GM19395 (cell line): Measurements from ENCODE around the gene PCP2.

ENCODE experiments used
- ATAC-seq: cut with Tn5 transposase; IDR thresholded peaks from one replicate; pipeline ENCODE4 v1.9.1; 2021; ENCODE audit warnings: mild to moderate bottlenecking, moderate library complexity; ENCODE audit not compliant: unreplicated experiment

The PCP2 gene

DNA sequence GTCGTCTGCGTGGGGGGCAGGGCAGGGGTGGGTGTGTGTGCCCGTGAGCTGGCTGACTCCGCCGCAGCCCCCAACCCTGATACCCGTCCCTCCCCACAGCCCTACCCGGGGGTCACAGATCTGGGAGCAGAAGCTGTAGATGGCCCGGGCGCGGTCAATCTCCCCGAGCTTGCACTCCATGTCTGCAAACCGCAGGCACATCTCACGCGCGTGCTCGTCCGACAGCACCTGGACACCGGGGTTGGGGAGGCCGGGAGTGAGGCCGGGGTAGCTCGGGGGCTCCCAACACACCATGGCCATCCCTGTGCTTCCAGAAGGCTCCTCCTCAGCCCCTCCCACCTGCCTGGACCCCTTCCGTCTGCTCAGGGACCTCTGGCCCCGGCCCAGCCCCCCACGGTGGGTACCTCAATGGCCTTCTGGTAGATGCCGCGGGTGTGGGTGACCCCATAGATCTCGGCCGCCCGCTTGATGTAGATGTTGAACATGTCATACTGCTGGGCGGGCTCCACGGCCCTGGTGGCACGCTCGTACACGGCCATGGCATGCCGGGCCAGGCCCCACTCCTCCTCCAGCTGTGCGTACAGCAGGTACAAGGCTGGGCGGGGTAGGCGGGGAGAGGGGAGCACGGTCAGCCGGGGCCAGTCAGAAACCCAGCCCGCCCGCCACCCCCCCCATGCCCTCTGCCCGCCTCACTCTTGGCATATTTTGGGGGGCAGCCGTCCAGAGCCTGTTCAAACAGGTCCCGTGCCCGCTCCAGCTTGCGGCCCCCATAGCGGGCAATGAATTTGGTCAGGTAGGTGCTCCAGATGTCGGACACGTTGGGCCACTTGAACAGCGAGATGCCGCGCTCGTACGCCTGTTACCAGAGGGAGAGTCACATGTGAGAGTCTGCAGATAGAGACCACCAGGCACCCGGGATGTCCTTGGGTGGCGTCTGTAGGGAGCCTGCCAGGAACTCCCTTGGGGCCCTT, 12.8 kb downstream of the PCP2 start:
- ATAC-seq, result no peak

DNA sequence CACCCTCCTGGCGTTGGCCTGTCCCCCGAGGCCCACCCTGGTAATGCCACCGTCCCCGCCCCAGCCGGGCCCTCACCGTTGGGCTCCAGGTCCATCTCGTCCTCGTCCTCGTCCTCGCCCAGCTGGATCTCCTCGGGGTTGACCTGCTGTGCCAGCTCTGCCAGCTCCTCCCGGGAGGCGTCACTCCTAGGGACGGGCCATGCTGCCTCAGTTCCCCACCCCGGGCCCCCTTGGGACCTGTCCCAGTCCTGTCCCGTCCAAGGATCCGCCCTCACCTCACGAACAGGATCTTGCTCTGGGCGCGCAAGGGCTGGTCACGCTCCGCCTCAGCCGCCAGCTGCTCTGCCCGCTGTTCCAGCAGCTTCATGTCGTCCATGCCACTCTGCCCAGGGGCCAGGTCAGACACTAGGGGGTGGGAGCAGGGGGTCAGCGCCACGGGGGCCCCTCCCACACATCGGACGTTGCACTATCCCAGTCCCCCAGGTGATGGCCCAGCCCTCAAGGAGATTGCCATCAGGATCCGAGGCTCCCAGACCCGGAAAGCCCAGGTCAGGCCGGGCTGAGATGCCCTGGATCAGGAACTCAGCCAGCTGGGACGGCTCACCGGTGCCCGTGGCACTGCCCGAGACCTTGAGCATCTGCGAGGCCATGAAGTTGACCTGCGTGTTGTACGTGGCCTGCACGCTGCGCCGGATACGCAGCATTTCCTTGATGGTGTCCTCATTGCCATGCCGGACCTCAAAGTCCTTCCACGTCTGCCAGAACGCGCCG, 13.7 kb downstream of the PCP2 start:
- no peak for ATAC-seq

DNA sequence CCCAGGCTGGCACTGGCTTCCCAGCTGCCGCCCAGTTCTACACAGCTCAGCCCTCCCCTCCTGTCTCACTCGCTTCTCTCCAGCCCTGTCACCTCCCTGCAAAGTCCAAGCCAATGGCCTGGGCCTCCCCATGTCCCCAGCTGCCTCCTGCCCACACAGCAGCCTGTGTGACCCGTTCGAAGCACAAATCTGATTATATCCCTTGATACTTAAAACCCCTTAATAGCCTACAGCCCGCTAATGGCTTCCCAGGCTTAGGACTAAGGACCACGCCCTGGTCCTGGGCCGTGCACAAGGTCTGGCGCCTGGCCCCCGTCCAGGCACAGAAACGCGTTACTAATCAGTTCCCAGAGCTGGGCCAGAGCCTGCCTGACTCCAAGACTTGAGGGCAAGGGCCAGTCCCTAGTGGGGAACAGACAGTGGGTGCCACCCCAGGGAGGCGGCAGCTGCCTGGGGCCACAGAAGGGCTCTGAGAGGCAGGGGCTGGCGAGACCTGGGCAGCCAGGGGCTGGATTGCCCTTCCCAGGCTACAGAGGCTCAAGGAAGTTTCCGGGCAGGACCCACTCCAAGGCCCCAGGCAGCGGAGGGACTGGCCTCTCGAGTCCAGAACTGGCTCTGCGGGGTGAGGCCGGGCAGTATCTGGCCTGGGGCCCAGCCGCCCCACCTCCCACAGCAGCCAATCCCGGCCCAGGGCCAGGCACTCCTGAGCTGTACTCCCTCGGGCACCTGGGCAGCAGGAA, 14.6 kb downstream of the PCP2 start:
- no peak for ATAC-seq

- no peak for ATAC-seq
Measured at GRCh38 chr19:7618348-7618747, 15.2 kb downstream of the PCP2 start.

GRCh38 chr19:7617735-7618134, 15.8 kb downstream of the PCP2 start:
- ATAC-seq, result no peak

DNA sequence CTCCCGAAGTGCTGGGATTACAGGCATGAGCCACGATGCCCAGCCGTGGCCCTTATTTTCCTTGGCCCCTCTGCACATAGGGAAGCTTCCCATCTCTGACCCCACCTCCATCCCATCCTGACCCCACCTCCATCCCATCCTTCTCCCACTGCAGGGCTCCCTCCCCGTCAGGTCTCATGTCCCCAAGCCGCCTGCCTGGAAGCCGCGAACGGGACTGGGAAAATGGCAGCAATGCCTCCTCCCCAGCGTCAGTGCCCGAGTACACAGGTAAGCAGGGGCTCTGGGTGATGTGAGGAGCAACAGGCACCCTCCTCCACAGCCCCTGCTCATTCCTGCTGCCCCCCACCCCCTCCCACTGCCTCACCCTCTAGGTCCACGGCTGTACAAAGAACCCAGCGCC, 16.3 kb downstream of the PCP2 start:
- ATAC-seq, result no peak

DNA sequence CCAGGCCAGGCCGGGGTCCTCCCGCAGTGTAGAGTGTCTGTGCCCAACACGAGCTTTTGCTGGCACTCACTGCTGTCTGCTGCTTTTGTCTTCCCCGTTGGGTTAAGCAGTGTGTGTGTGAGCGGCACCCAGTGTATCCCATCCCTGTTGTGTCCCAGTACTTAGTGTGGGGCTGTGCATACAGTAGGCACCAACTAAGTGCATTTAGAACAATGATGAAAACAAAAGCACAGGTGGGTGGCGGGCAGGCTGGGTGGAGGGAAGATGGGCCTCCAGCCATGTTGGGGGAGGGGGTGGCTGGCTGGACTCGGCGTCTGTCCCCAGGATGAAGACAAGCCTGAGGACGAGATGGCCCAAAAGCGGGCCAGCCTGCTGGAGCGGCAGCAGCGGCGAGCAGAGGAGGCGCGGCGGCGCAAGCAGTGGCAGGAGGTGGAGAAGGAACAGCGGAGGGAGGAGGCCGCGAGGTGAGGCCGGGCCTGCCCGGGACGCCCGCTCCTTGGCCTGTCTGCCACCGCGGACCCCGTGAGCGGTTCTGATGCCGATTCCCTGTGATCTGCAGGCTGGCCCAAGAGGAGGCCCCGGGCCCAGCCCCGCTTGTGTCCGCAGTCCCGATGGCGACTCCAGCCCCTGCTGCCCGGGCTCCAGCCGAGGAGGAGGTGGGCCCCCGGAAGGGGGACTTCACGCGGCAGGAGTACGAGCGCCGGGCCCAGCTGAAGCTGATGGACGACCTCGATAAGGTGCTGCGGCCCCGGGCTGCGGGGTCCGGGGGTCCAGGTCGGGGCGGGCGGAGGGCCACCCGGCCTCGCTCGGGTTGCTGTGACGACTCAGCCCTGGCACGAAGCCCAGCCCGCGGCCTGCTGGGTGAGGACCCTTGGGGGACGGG, 18.4 kb downstream of the PCP2 start:
- no peak for ATAC-seq

- no peak for ATAC-seq
Measured at GRCh38 chr19:7612282-7613274, 20.9 kb downstream of the PCP2 start.

GRCh38 chr19:7611541-7612279, 21.8 kb downstream of the PCP2 start:
- ATAC-seq, result no peak

- no peak for ATAC-seq
Measured at GRCh38 chr19:7610491-7611240, 22.9 kb downstream of the PCP2 start.

GRCh38 chr19:7607874-7608560, 25.5 kb downstream of the PCP2 start:
- no peak for ATAC-seq

GRCh38 chr19:7607212-7607873, 26.2 kb downstream of the PCP2 start:
- ATAC-seq, result no peak

DNA sequence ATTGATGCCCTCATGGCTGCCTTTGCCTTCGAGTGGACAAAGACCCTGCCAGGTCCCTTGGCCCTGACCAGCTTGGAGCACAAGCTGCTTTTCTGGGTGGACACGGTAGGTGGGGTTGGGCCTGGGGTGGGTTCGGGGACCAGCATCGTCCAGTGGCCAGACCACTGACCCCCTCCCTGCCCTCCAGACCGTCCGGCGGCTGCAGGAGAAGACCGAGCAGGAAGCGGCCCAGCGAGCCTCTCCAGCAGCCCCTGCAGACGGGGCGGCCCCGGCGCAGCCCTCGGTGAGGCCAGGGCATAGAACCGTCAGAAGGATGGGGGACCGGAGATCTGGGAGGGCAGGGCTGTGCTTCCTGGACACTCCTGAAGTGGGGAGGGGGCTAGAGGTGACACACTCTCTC, 27.2 kb downstream of the PCP2 start:
- no peak for ATAC-seq

DNA sequence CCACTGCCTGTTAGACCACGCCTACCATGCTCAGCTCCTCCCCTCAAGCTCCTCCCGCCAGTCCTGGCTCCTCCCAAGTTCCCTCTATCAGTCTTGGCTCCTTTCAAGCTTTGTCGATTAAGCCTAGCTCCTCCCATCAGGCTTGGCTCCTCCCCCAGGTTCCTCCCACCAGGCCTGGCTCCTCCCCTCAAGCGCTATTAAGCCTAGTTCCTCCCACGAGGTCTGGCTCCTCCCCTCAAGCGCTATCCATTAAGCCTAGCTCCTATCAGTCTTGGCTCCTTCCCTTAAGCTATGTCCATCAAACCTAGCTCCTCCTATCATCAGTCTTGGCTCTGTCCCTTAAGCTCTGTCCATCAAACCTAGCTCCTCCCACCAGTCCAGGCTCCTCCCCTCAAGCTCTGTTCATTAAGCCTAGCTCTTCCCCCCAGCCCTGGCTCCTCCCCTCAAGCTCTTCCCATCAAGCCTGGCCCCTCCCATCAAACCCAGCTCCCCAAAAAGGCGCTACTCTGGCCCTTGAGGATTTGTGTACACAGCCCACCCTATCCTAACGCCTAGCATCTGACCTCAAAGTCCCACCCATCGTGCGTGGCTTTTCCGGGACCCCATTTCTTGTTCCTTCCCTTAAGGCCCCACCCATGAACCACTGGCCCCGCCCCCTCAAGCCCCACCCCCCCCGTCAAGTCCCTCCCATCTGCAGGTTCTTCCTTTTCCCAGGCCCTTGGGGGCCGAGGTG, 27.9 kb downstream of the PCP2 start:
- ATAC-seq, result no peak

- no peak for ATAC-seq
Measured at GRCh38 chr19:7603919-7604318, 29.6 kb downstream of the PCP2 start.

DNA sequence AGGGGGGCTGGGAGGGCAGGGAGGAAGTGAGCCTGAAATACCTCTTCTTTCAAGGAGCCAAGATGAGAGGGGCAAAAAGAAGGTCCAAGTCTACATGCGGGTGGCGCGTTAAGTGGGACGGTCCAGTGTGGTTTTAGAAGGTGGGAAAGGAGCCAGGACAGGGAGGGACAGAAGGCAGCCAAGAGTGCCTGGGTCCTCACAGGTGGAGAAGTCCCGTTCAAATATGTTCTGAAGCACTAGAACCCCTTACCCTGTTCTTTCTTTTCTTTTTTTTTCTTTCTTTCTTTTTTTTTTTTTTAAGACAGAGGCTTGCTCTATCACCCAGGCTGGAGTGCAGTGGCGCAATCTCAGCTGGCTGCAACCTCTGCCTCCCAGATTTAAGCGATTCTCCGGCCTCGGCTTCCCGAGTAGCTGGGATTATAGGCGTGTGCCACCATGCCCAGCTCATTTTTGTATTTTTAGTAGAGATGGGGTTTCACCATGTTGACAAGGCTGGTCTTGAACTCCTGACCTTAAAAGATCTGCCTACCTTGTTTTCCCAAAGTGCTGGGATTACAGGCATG, 30.5 kb downstream of the PCP2 start:
- ATAC-seq, result no peak
